ENCODE results near the gene CEPT1.

CEPT1 gene

DNA sequence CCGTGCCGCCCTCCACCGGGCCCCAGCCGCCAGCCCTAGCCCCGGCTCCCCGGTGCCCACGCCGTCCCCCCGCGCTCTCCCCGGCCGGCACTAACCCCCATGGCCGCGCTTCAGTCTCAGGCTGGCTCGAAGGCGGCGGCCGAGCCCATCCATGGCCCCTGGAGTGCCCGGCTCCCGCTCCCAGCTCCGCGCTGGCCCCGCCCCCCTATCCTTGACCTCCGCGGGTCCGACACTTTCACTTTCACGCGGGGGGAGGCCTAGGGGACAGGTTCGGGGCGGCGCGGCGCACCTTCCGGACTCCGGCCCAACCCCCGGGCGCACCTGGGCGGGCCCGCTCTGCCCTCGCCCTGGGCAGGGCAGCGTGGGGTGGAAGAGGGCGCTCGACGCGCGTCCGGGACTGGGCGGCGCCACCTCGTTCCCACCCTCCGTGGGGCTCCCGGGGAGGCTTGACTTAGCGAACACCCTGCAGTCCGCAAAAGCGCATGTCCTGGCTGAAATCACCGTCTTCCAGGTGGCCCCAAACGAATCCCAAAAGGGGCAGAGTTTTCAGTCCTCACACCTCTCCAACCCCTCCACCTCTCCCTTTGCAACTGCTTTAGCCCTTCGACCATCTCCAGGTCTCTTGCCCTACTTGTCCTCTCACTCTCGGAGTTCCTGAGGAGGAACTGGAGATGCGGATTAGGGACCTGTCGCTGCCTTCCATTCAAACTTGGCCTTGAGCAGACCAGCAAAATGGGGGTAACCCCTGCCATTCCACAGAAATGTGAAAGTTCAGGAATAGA lies 64.4 kb downstream of the CEPT1 start:
- H3K27ac ChIP-seq: peak overlapping the region; percentile 67
- TF ChIP-seq CTCF (conservative IDR thresholded peaks at IDR 0.05): no peak
- TF ChIP-seq ZFX (IDR thresholded peaks at IDR 0.05): no peak

DNA sequence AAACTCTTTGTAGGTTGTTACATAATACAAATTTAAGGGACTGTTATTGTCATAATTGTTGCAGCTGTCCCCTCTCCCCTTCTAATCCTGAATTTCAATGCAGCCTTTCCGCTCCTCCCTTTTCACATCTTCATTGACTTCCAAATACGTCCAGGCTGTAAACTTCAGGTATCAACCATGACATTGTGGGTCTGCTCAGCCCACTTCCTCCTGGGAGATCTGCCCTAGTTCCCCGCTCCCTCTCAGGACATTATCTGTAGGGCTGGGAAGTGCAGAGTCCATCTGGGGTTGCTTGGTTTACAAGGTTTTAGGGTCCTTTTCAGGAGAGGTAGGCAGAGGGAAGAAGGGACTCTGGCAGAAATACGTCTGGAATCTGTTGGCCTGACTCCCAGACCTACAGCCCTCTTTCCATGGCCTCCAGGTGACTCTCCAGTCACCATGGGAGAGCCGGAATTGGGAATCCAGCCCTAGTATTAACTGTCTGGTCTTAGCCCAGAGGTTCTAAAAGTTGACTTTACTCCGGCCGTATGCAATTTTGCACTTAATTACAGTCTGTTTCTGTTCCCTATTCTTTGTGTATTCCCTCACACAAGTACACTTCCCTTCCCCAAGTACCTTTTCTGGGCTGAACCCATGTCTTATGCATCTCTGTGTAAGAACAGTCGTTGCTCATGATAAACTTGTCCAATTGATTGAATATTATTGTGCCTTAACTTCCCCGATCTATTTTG lies 65.1 kb downstream of the CEPT1 start:
- no peak overlapping the region; the same call in 1 of the 2 replicates for H3K27ac ChIP-seq
- no peak for TF ChIP-seq ZFX (IDR thresholded peaks at IDR 0.05)
- TF ChIP-seq CTCF (conservative IDR thresholded peaks at IDR 0.05): no peak

GRCh38 chr1:111205714-111206050 lies 65.7 kb downstream of the CEPT1 start:
- H3K27ac ChIP-seq: no peak overlapping the region
- TF ChIP-seq CTCF (conservative IDR thresholded peaks at IDR 0.05) (no peak), ZFX (IDR thresholded peaks at IDR 0.05) (no peak)

GRCh38 chr1:111208921-111209320 lies 68.9 kb downstream of the CEPT1 start:
- TF ChIP-seq ZFX (IDR thresholded peaks at IDR 0.05) (no peak), CTCF (conservative IDR thresholded peaks at IDR 0.05) (no peak)
- no peak overlapping the region for H3K27ac ChIP-seq

GRCh38 chr1:111209622-111210021 lies 69.6 kb downstream of the CEPT1 start:
- H3K27ac ChIP-seq: no peak overlapping the region
- no peak for TF ChIP-seq CTCF (conservative IDR thresholded peaks at IDR 0.05)
- TF ChIP-seq ZFX (IDR thresholded peaks at IDR 0.05): no peak

DNA sequence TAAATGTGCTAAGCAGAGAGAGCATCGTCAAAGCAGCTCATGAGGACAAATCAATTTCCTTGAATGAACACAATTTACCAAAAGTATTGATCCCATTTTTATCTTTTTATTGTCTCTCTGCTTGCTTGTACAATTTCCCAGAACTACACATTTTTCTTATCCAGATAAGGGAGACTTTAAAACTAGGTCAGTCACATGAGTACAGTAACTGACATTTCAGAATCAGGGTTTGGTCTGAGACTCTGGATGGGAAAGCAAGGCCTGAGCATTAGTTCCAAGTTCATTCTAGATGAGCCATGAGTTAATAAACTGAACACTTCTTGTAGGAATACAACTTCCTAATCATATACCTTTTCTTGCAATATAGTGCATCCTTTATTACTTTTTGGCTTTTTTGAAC lies 71.9 kb downstream of the CEPT1 start:
- TF ChIP-seq CTCF (conservative IDR thresholded peaks at IDR 0.05) (no peak), ZFX (IDR thresholded peaks at IDR 0.05) (no peak)
- H3K27ac ChIP-seq: no peak overlapping the region

DNA sequence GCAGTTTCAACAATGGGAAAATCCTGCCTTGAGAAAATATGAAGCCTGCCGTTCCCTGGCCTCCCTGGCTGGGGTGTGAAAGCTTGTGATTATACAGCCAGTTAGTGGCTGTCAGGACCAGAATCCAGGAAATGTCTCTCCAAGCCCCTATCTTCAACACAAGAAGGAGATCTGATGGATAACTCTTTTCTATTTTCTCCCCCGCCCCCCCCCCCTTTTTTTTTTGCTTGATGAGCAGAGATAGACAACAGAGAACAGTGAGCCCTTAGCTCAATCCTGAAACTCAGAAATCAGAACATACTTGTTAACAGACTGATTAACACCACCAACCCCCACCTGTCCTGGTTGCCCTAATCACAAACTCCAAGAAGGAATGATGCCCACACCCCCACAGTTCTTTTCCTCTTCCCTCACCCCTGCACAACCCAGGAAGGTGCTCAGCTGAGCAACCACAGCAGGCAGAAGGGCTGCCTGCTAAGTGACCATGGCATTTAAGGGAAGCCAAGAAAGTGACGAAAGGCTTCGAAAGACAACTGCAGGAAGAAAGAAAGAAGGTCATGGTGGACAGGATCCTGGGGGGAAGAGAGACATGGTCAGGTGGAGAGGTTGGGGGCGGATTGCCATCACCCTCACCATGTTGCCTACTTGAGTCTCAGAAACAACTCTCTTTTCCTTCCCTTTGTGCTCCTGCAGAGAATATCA lies 72.8 kb downstream of the CEPT1 start:
- TF ChIP-seq ZFX (IDR thresholded peaks at IDR 0.05) (no peak), CTCF (conservative IDR thresholded peaks at IDR 0.05) (no peak)
- no peak overlapping the region for H3K27ac ChIP-seq
